BLaER1 treated with 17β-estradiol and CSF1 and Interleukin-3, amounts not matched to agents 10 nM and 100 nM (cell line): ENCODE data around the gene ARID1B.

Experiments used
- H3K27ac ChIP-seq, 11 experiments: shearing (Covaris generic); formaldehyde crosslinking; 2 replicates each; pipeline ENCODE4 v1.8.1; 2022
- H3K27me3 ChIP-seq, 11 experiments: shearing (Covaris generic); formaldehyde crosslinking; 2 replicates each; pipeline ENCODE4 v1.8.1; 2022
- H3K36me3 ChIP-seq, 11 experiments: shearing (Covaris generic); formaldehyde crosslinking; 2 replicates each; pipeline ENCODE4 v1.8.1; 2022
- H3K4me1 ChIP-seq, 10 experiments: shearing (Covaris generic); formaldehyde crosslinking; 2 replicates each; pipeline ENCODE4 v1.8.1; 2022
- H3K4me2 ChIP-seq, 11 experiments: shearing (Covaris generic); formaldehyde crosslinking; 2 replicates each; pipeline ENCODE4 v1.8.1; 2022
- H3K4me3 ChIP-seq, 10 experiments: shearing (Covaris generic); formaldehyde crosslinking; 2 replicates each; pipeline ENCODE4 v1.8.1; 2022
- H3K9ac ChIP-seq, 11 experiments: shearing (Covaris generic); formaldehyde crosslinking; 2 replicates each; pipeline ENCODE4 v1.8.1; 2022
- H3K9me3 ChIP-seq, 11 experiments: shearing (Covaris generic); formaldehyde crosslinking; replicated peaks in 1 of 11; 2 replicates each; pipeline ENCODE4 v1.8.1; 2022
- H4K20me1 ChIP-seq, 11 experiments: shearing (Covaris generic); formaldehyde crosslinking; 2 replicates each; pipeline ENCODE4 v1.8.1; 2022
- Cebpa-rat ChIP-seq, 11 experiments: shearing (Covaris generic); IDR thresholded peaks; 2 replicates each; pipeline ENCODE4 v1.8.1; 2022

Gene ARID1B

GRCh38 chr6:157091856-157092460 lies 314.8 kb downstream of the ARID1B start:
- peak overlapping the region in 5 of 11 experiments; percentile 0 to 62 (median 46); a peak in 8 of 22 replicates for H3K4me2 ChIP-seq
- H4K20me1 ChIP-seq = peaks cover 5 to 53% (median 13%) of the 10 kb centered on the region in 11 experiments; a peak in 13 of 22 replicates
- H3K9me3 ChIP-seq = peaks cover 0 to 4% (median 0%) of the 10 kb centered on the region in 11 experiments; a peak in 1 of 22 replicates
- no peaks in the 10 kb centered on the region for H3K27me3 ChIP-seq
- TF ChIP-seq Cebpa-rat (IDR thresholded peaks at IDR 0.05) = no peak
- H3K36me3 ChIP-seq = peaks cover 46 to 95% (median 75%) of the 10 kb centered on the region in 11 experiments
- H3K27ac ChIP-seq = peak overlapping the region in 4 of 11 experiments; percentile 9 to 75 (median 50); a peak in 6 of 22 replicates
- H3K9ac ChIP-seq = peak overlapping the region in 1 of 11 experiments; percentile 17; a peak in 1 of 22 replicates
- H3K4me3 ChIP-seq = no peak overlapping the region
- H3K4me1 ChIP-seq = peaks cover 13 to 33% (median 26%) of the 10 kb centered on the region in 10 experiments

- H3K36me3 ChIP-seq = peaks cover 44 to 95% (median 71%) of the 10 kb centered on the region in 11 experiments
- no peak overlapping the region for H3K9ac ChIP-seq
- H3K27me3 ChIP-seq = no peaks in the 10 kb centered on the region
- peaks cover 5 to 58% (median 16%) of the 10 kb centered on the region in 11 experiments; a peak in 14 of 22 replicates for H4K20me1 ChIP-seq
- peaks cover 0 to 4% (median 0%) of the 10 kb centered on the region in 11 experiments; a peak in 1 of 22 replicates for H3K9me3 ChIP-seq
- no peak for TF ChIP-seq Cebpa-rat (IDR thresholded peaks at IDR 0.05)
- H3K4me1 ChIP-seq = peaks cover 13 to 33% (median 26%) of the 10 kb centered on the region in 10 experiments
- no peak overlapping the region for H3K4me3 ChIP-seq
- H3K4me2 ChIP-seq = peak overlapping the region in 6 of 11 experiments; percentile 5 to 62 (median 38); a peak in 7 of 22 replicates
- H3K27ac ChIP-seq = peak overlapping the region in 3 of 11 experiments; percentile 45 to 75 (median 66); a peak in 5 of 22 replicates
Measured at GRCh38 chr6:157092736-157093135, 315.6 kb downstream of the ARID1B start.

DNA sequence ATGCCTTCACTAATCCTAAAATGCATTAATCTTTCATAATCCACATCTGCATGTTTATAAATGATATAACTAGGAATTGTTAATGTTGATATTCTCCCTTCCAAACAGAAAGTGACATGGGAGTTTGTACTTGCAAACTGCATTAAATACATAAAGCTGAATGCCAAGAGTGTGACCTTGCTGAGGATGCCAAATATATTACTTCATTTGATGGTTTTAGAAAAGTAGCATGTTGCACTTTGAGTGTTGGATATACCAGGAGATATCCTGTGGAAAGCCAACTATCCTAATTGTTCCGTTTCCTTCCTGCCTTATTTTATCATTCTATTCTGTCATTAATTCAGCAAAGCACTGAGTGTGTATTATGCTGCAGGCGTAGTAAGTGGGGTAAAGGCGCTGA lies 316.4 kb downstream of the ARID1B start:
- H3K4me3 ChIP-seq = no peak overlapping the region
- TF ChIP-seq Cebpa-rat (IDR thresholded peaks at IDR 0.05) = no peak

DNA sequence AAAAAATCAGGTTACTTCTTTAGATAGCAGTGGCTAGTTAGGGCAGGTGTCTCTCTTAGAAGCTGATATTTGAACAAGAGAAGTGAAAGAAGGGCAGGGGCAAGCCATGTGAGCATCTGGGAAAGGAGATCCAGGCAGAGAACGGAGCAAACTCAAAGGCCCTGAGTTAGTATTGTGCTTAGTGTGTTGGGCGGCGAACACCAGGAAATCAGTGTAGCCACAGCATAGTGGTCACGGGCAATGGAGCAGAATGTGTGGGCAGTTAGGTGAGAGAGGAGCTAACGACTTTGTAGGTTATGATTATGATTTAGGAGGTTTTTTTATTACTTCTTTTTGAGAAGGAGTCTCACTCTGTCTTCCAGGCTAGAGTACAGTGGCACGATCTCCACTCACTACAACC lies 316.9 kb downstream of the ARID1B start:
- peaks cover 0 to 4% (median 0%) of the 10 kb centered on the region in 11 experiments; a peak in 1 of 22 replicates for H3K9me3 ChIP-seq
- H3K36me3 ChIP-seq = peaks cover 48 to 95% (median 73%) of the 10 kb centered on the region in 11 experiments
- H3K4me2 ChIP-seq = peak overlapping the region in 8 of 11 experiments; percentile 5 to 62 (median 44); a peak in 14 of 22 replicates
- H3K4me3 ChIP-seq = no peak overlapping the region
- H3K9ac ChIP-seq = no peak overlapping the region
- no peak for TF ChIP-seq Cebpa-rat (IDR thresholded peaks at IDR 0.05)
- peaks cover 13 to 33% (median 24%) of the 10 kb centered on the region in 10 experiments for H3K4me1 ChIP-seq
- peak overlapping the region in 1 of 11 experiments; percentile 8; a peak in 1 of 22 replicates for H3K27ac ChIP-seq
- H4K20me1 ChIP-seq = peaks cover 5 to 59% (median 16%) of the 10 kb centered on the region in 11 experiments; a peak in 14 of 22 replicates
- no peaks in the 10 kb centered on the region for H3K27me3 ChIP-seq

More for the DNA sequence above, 316.4 kb downstream of the ARID1B start:
- no peak overlapping the region for H3K9ac ChIP-seq
- peaks cover 0 to 4% (median 0%) of the 10 kb centered on the region in 11 experiments; a peak in 1 of 22 replicates for H3K9me3 ChIP-seq
- H3K27me3 ChIP-seq = no peaks in the 10 kb centered on the region
- peaks cover 13 to 33% (median 24%) of the 10 kb centered on the region in 10 experiments for H3K4me1 ChIP-seq
- H3K36me3 ChIP-seq = peaks cover 45 to 95% (median 72%) of the 10 kb centered on the region in 11 experiments
- peak overlapping the region in 1 of 11 experiments; percentile 75; a peak in 1 of 22 replicates for H3K27ac ChIP-seq
- peaks cover 5 to 56% (median 13%) of the 10 kb centered on the region in 11 experiments; a peak in 14 of 22 replicates for H4K20me1 ChIP-seq
- peak overlapping the region in 8 of 11 experiments; percentile 5 to 62 (median 44); a peak in 15 of 22 replicates for H3K4me2 ChIP-seq

- Histone ChIP-seq H3K4me1 (peaks cover 13 to 37% (median 25%) of the 10 kb centered on the region in 10 experiments), H3K9ac (no peak overlapping the region), H3K27ac (no peak overlapping the region), H4K20me1 (peaks cover 5 to 64% (median 17%) of the 10 kb centered on the region in 11 experiments; a peak in 14 of 22 replicates), H3K4me2 (no peak overlapping the region), H3K27me3 (no peaks in the 10 kb centered on the region), H3K9me3 (peaks cover 0 to 4% (median 0%) of the 10 kb centered on the region in 11 experiments; a peak in 1 of 22 replicates), H3K36me3 (peaks cover 40 to 95% (median 73%) of the 10 kb centered on the region in 11 experiments), H3K4me3 (no peak overlapping the region)
- TF ChIP-seq Cebpa-rat (IDR thresholded peaks at IDR 0.05) = no peak
Measured at GRCh38 chr6:157095084-157095483, 317.9 kb downstream of the ARID1B start.

GRCh38 chr6:157095569-157095968 lies 318.4 kb downstream of the ARID1B start:
- H3K4me2 ChIP-seq = no peak overlapping the region
- H4K20me1 ChIP-seq = peaks cover 5 to 60% (median 17%) of the 10 kb centered on the region in 11 experiments; a peak in 14 of 22 replicates
- H3K27me3 ChIP-seq = no peaks in the 10 kb centered on the region
- H3K36me3 ChIP-seq = peaks cover 38 to 95% (median 73%) of the 10 kb centered on the region in 11 experiments
- H3K4me1 ChIP-seq = peaks cover 13 to 40% (median 25%) of the 10 kb centered on the region in 10 experiments
- H3K9ac ChIP-seq = no peak overlapping the region
- no peak for TF ChIP-seq Cebpa-rat (IDR thresholded peaks at IDR 0.05)
- H3K9me3 ChIP-seq = peaks cover 0 to 4% (median 0%) of the 10 kb centered on the region in 11 experiments; a peak in 1 of 22 replicates
- no peak overlapping the region for H3K27ac ChIP-seq
- H3K4me3 ChIP-seq = no peak overlapping the region

GRCh38 chr6:157096105-157096504 lies 318.9 kb downstream of the ARID1B start:
- H3K9me3 ChIP-seq = peaks cover 0 to 4% (median 0%) of the 10 kb centered on the region in 11 experiments; a peak in 1 of 22 replicates
- H3K4me2 ChIP-seq = no peak overlapping the region
- peaks cover 13 to 40% (median 25%) of the 10 kb centered on the region in 10 experiments for H3K4me1 ChIP-seq
- peaks cover 5 to 54% (median 17%) of the 10 kb centered on the region in 11 experiments; a peak in 14 of 22 replicates for H4K20me1 ChIP-seq
- H3K27ac ChIP-seq = no peak overlapping the region
- H3K4me3 ChIP-seq = no peak overlapping the region
- H3K27me3 ChIP-seq = no peaks in the 10 kb centered on the region
- H3K9ac ChIP-seq = no peak overlapping the region
- H3K36me3 ChIP-seq = peaks cover 38 to 95% (median 73%) of the 10 kb centered on the region in 11 experiments
- TF ChIP-seq Cebpa-rat (IDR thresholded peaks at IDR 0.05) = no peak

DNA sequence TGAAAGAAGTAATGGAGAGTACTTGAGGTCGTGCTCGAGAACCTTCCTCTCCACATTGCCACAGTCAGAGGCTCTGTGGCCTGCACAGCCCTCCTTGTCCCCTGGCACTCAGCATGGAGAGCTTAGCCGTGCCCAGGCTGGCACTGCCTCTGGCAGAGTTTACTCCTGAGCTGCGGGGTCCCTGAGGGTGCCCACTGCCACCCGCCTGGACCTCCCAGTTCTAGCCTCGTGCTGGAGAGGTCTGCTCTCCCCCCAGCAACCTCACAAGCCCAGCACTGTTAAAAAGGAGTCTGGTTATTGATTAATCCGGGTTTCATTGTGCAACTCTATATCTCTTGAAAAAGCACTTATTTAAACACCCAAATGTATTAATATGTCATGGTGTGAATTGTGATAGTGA lies 319.3 kb downstream of the ARID1B start:
- H3K9me3 ChIP-seq = peaks cover 0 to 4% (median 0%) of the 10 kb centered on the region in 11 experiments; a peak in 1 of 22 replicates
- H3K4me2 ChIP-seq = no peak overlapping the region
- no peak overlapping the region for H3K9ac ChIP-seq
- H3K36me3 ChIP-seq = peaks cover 38 to 95% (median 74%) of the 10 kb centered on the region in 11 experiments
- TF ChIP-seq Cebpa-rat (IDR thresholded peaks at IDR 0.05) = no peak
- H3K4me1 ChIP-seq = peaks cover 13 to 36% (median 25%) of the 10 kb centered on the region in 10 experiments
- H3K27me3 ChIP-seq = no peaks in the 10 kb centered on the region
- no peak overlapping the region for H3K4me3 ChIP-seq
- H3K27ac ChIP-seq = no peak overlapping the region
- H4K20me1 ChIP-seq = peaks cover 5 to 54% (median 17%) of the 10 kb centered on the region in 11 experiments; a peak in 14 of 22 replicates
